GM19438 (cell line): ENCODE data around the gene SAMD4A.
"Not testable (repeated sequence)": the region's sequence is repeated elsewhere in the genome, so short reads cannot be mapped to it uniquely, and the experiment has no call there.

Source experiments
- ATAC-seq: cut with Tn5 transposase; IDR thresholded peaks from one replicate; pipeline ENCODE4 v1.9.1; 2021; ENCODE audit warnings: low read depth; ENCODE audit not compliant: unreplicated experiment

SAMD4A gene

DNA sequence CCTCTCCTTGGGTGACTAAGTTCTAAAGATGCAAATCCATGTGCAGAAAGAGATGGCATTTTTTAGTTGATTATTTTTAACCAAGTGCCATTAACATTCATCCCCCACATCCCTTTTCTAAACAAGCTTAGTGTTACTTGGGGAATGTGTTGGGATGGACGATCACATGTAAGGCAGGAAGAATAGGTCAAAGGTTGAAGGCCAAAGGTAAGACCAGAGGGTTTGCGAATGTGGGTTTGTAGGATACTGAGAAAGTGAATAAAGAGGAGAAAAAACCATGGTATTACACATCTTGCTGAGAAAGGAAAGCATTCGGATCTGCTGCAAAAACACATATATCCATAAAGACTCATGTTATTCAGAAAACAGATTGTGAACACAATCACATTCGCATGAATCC, 224.1 kb downstream of the SAMD4A start:
- no peak for ATAC-seq

- no peak for ATAC-seq
Measured at GRCh38 chr14:54792288-54792687, 225.4 kb downstream of the SAMD4A start.

DNA sequence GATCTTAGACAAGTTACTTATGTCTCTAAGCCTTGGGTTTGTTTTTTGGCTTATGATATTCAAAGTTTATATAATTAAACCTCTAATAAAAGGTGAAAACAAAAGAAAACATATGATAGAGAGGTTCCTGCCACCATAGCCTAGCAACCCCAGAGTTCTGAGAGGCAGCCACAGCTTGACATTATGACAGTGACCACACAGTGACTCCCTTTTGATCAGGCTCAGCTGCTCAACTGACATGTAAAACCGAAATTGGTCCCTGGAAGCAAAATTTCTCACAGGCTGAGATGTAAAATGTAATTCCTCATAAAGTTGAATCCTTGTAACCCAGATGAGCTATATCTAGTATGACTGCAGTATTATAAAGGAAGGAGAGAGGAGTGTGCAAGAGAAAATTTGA, 227.2 kb downstream of the SAMD4A start:
- no peak for ATAC-seq

DNA sequence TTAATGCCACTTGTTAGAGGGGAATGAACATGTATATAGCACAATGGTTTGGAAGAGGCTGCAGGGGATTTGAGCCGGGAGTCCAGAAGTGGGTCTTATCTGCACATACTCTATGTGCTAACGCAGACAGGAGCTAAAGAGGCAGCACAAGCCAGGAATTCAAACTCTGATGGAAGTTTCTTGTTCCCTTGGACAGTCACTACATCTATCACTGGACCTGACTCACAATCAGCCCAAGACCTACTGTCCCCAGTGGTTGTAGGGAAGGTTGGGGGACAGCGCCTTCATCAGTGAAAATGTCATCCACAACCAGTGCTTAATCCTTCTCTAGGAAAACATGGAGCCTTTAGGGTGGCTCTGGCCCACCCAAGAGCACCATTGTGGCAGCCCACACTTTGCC, 227.9 kb downstream of the SAMD4A start:
- no peak for ATAC-seq

GRCh38 chr14:54796961-54797360, 230.0 kb downstream of the SAMD4A start:
- ATAC-seq, result no peak

GRCh38 chr14:54797556-54797955, 230.6 kb downstream of the SAMD4A start:
- no peak for ATAC-seq

DNA sequence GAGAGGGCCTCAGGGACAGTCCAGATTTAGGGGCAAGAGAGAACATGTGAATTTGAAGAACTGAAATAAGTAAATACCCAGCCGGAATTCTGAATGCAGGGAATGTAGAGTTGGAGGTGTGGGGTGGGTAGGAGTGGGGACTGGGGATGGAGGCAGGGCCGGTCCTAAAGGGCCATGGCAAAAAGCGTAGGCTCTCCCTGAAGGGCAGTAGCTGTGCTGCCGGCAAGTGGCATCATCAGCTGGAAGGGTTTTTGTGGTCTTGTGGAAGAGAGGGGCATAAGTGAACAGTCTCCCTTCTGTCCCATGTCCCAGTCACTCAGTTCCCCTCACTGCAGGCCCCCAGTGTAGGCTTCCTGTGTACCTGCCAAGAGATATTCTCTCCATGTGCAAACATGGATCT, 231.1 kb downstream of the SAMD4A start:
- no peak for ATAC-seq

DNA sequence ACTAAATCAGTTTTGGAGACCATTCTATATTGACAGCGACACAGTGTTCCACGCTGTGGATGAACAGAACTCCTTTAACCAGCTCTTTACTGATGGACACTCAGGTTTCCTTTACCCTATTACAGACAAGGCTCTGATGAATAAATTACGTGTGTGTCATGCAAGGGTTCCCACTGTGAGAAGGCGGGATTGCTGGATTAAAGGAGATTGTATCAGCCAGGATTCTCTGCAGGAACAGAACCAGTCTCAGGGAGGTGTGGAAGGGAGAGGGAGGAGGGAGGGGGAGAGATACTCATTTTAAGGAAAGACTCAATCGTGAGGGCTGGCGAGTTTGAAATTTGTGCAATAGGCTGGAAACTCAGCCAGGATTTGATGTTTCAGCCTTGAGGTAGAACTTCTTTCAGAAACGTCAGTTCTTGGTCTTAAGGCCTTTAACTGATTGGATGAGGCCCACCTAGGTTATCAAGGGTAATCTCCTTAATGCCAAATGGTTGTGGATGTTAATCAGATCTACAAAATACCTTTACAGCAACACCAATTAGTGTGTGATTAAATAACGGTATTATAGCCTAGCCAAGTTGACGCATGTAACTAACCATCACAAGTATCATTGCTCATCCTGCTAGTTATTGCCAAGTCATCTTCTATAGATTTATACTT, 231.7 kb downstream of the SAMD4A start:
- ATAC-seq, result no peak

DNA sequence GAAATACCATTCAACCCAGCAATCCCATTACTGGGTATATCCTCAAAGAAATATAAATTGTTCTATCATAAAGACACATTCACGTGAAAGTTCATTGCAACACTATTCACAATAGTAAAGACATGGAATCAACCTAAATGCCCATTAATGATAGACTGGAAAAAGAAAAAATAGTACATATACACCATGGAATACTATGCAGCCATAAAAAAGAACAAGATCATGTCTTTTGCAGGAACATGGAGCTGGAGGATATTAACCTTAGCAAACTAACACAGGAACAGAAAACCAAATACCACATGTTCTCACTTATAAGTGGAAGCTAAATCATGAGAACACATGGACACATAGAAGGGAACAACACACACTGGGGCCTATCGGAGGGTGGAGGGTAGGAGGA, 234.6 kb downstream of the SAMD4A start:
- ATAC-seq, result not testable (repeated sequence)

GRCh38 chr14:54803396-54803795, 236.5 kb downstream of the SAMD4A start:
- ATAC-seq, result no peak

- ATAC-seq, result no peak
Measured at GRCh38 chr14:54803926-54804537, 237.1 kb downstream of the SAMD4A start.

DNA sequence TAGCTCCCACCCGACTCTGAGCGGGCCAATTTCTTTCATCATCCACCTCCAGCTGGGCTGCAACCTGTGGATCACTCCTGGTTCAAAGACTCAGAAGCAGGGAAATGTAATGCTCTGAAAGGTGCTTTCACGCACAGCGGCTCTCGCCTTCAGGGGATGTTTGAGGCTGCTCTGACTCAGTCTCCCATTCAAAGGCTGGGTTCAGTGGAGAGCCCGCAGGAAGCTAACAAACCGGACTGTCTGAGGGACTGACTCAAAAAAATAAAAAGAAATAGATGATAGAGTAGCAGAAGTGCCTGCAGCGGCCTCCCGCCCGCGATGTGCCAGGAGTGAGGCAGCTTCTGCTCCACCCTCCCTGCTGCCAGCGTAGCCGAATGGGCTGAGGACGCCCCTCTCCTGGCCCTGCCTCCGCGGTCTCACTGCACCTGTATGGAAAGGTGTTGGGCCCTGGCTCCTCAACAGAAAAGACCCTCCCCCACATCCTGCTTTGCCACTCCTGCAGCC, 237.7 kb downstream of the SAMD4A start:
- ATAC-seq, result no peak

GRCh38 chr14:54805070-54805444, 238.1 kb downstream of the SAMD4A start:
- ATAC-seq, result no peak

DNA sequence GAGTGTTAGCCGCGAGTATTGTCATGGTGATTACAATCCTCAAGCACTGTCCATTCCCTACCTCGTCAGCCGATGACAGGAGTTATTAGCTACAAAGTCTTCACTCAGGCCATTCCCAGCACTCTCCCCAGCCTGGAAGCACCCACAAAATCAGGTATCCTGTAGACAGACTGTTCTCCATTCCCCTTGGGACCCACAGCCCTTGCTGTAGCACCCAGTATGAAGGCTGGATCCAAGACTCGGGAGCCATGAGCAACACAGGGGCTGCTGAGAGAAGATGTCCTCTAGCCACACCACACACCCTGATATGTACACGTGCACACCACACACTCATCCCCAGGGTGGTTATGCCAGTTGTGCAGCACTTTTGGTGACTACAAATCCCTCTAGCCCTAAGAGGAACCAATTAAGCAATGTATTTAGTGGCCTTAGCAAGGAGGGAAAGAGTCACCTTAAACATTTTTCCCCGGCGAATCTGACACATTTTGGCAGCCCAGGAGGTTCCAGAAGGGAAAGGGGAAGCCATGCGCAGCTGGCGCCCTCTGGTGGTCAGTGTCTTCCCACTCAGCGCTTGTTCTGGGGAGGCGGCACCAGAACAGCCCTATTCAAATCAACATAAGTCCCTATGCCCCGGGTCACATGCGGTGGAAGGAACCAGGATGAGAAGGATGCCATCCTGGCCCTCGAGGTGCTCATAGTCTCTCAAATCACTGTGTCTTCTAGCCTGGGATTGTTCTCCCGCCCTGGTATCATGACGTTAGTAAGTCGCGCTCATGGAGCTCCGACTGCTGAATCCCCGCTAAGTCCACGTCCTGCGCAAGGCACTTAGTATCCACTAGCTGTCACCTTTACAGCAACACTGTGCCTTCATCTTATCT, 238.8 kb downstream of the SAMD4A start:
- peak; percentile 90 for ATAC-seq

- ATAC-seq, result no peak
Measured at GRCh38 chr14:54806616-54807015, 239.7 kb downstream of the SAMD4A start.

DNA sequence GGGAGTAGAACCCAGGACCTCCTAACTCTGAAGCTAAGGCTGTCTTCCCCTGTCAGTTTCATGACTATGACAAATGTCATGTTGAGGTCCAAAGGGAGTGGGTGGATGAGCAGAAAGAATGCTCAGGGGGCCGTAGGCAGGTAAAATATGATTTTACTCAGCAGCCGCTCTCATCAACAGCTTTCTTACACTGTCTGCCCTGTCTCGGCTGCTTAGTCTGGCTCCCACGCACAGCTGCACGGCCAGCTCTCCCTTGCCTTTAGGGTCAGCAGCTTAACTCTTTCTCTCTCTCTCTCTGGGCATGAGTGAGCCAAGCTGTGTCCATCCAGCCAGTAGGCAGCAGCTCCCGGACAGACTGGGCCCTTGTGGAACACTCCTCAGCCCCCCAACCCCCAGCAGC, 240.5 kb downstream of the SAMD4A start:
- ATAC-seq, result no peak

DNA sequence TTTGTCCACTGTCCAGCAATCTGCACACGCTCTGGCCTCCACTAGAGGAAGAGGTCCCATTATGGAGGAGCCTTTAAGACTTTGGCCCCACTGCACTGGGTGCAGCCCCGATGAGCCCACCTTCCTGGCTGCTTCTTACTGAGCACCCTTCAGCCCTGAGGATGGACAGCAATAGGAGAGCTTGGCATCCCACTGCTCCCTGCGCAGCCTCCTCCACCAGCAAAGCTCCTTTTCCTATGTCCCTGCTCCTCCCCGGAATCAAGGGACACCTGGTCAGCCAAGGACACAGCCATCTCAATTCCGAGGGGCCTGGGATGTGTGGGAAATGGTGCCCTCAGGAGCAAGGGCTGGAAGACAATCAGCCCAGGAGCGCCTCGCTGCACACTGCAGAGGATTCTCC, 241.0 kb downstream of the SAMD4A start:
- no peak for ATAC-seq

DNA sequence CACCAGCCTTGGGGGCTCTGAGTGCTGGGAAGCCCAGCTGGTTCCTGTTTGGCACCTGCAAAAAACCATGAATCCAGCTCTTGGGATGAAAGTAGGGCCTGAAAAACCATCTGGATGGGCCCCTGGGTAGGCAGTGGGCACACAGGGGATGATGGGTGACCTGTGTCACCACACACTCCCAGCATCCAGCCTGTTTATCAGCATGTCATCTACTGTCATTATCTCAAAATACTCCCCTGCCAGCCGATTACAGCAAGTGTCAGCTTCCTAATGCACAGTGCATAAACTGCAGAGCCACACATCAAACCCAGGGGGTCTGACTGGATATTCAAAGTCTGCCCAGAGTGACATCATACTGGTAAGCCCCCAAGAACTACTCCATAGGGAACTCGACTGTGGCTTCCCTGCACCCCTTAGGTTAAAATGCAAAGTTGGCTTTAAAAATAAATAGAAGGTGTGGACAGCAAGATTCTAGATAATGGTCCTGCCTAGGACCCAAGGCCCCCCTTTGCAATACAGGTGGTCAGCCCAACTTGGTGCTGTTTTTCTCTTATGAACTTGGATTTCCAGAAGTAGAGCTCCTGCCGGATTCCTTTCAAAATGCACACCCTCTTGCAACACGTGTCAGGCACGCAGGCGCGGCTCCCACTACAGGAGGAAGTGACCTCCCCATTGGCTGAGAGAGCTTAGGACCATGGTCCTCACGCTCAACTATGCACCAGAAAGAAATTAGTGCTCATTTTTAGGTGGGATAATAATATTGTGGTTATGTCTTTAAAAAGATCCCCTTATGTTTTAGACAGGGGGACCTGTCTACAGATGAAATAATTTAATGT, 241.6 kb downstream of the SAMD4A start:
- no peak for ATAC-seq

GRCh38 chr14:54809767-54810166, 242.8 kb downstream of the SAMD4A start:
- no peak for ATAC-seq

DNA sequence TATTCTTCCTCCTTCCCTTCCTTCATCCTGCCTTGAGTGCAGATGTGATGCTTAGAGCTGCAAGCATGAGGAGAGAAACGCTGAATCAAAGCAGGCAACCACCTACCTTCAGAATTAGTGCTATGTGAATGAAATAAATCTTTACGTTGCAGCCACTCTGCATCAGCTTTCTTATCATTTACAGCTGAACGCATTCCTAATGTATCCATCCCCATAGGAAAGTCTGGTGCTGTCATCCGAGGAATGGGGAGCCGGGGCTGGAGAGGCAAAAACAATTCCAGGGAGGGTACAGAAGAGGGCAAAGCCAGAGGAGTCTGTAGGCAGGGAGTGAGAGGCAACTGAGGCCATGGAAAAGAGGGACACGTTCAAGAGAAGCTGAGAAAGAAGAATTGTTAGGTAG, 245.7 kb downstream of the SAMD4A start:
- ATAC-seq, result no peak

DNA sequence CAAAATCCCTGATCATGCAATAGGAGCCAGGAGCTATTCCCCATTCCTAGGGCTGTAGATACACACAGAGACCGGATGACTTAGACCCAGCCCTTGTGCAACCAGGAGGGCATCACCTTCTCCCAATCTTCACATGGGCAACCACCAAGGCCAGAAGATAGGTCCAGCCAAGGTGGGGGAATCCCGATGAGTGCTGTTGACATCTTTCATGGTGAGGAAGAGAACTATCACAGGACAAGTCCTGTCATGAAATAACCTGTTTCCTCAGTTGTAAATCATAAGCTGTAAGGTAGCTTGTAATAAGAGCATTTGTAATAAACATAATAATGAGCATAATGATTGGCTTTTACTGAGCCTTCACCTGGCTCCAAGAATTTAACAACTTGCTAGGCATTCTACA, 246.2 kb downstream of the SAMD4A start:
- no peak for ATAC-seq
